ENCODE results near the gene ELFN1.

GRCh38 chr7:1725199-1725690, 55.2 kb downstream of the ELFN1 start:
- TF ChIP-seq CTCF (IDR thresholded peaks at IDR 0.05) (no peak), ZFX (IDR thresholded peaks at IDR 0.05; ENCODE audit: borderline replicate concordance) (no peak)

All from 22Rv1 (cell line).